Stimulated activated CD4-positive, alpha-beta T cell treated with anti-CD3 and anti-CD28 coated beads, Interleukin-4, amount 100 ng/mL, for 24 hours (primary cell): ENCODE measurements around the gene PLSCR4.
"Not testable (repeated sequence)": the region's sequence is repeated elsewhere in the genome, so short reads cannot be mapped to it uniquely, and the experiment has no call there.

Experiments used
- DNase-seq: peaks from one replicate; pipeline ENCODE4 v3.0.0-alpha.2; 2020

Gene PLSCR4

GRCh38 chr3:146246526-146246925, 4.4 kb downstream of the PLSCR4 start:
- no peak for DNase-seq

GRCh38 chr3:146243559-146243958, 7.3 kb downstream of the PLSCR4 start:
- no peak for DNase-seq

- DNase-seq, result no peak
Observed at GRCh38 chr3:146241523-146242240, 9.2 kb downstream of the PLSCR4 start.

- no peak for DNase-seq
Observed at GRCh38 chr3:146233487-146233886, 17.4 kb downstream of the PLSCR4 start.

GRCh38 chr3:146227486-146227885, 23.4 kb downstream of the PLSCR4 start:
- no peak for DNase-seq

- no peak for DNase-seq
Observed at GRCh38 chr3:146226881-146227280, 24.0 kb downstream of the PLSCR4 start.

GRCh38 chr3:146225458-146225857, 25.4 kb downstream of the PLSCR4 start:
- DNase-seq, result not testable (repeated sequence)

- no peak for DNase-seq
Observed at GRCh38 chr3:146223401-146224373, 27.2 kb downstream of the PLSCR4 start.

GRCh38 chr3:146222204-146223046, 28.5 kb downstream of the PLSCR4 start:
- no peak for DNase-seq

GRCh38 chr3:146221276-146221675, 29.6 kb downstream of the PLSCR4 start:
- no peak for DNase-seq

- peak; percentile 39 for DNase-seq
Observed at GRCh38 chr3:146218880-146219866, 31.7 kb downstream of the PLSCR4 start.

GRCh38 chr3:146217324-146217723, 33.6 kb downstream of the PLSCR4 start:
- DNase-seq, result no peak

- DNase-seq, result no peak
Observed at GRCh38 chr3:146214493-146214892, 36.4 kb downstream of the PLSCR4 start.

- no peak for DNase-seq
Observed at GRCh38 chr3:146209371-146209770, 41.5 kb downstream of the PLSCR4 start.

- no peak for DNase-seq
Observed at GRCh38 chr3:146203776-146204175, 47.1 kb downstream of the PLSCR4 start.

- no peak for DNase-seq
Observed at GRCh38 chr3:146200461-146201220, 50.3 kb downstream of the PLSCR4 start.

- no peak for DNase-seq
Observed at GRCh38 chr3:146199762-146200161, 51.1 kb downstream of the PLSCR4 start.

- no peak for DNase-seq
Observed at GRCh38 chr3:146196789-146197188, 54.1 kb downstream of the PLSCR4 start.

- DNase-seq, result no peak
Observed at GRCh38 chr3:146195605-146196004, 55.3 kb downstream of the PLSCR4 start.

- DNase-seq, result no peak
Observed at GRCh38 chr3:146195030-146195429, 55.9 kb downstream of the PLSCR4 start.

- DNase-seq, result no peak
Observed at GRCh38 chr3:146191051-146191450, 59.9 kb downstream of the PLSCR4 start.
